Measurements from ENCODE around the gene CNTN5.

Gene CNTN5

DNA sequence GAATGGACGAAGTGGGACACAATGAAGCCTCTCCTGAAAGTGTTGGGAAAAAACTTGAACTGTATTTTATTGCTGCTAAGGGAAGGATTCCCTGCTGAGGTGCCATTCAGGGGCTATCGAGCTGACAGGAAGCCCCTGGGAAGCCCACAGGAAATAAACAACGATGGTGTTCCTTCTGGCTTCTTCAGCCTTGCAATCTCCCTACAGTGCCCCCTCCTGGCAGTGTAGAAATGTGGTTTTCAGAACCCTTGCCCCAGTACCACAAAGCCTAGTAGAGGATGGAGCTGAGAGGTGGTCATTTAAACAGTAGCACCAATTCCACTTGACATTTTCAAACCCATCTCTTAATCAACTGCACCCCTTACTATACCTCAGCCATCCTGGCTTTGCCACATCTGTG, 989.6 kb downstream of the CNTN5 start:
- ATAC-seq: no peak
- TF ChIP-seq PPARA (CRISPR knock-in tag; IDR thresholded peaks at IDR 0.05; ENCODE audit: borderline replicate concordance): no peak
- TF ChIP-seq ISL1 (CRISPR knock-in tag; IDR thresholded peaks at IDR 0.05): no peak
- TF ChIP-seq BACH2 (CRISPR knock-in tag; IDR thresholded peaks at IDR 0.05; ENCODE audit: borderline replicate concordance): no peak
- no peak for TF ChIP-seq ESRRG (CRISPR knock-in tag; IDR thresholded peaks at IDR 0.05)
- no peak for TF ChIP-seq ZC3H10 (CRISPR knock-in tag; IDR thresholded peaks at IDR 0.05)
- TF ChIP-seq ZNF70 (CRISPR knock-in tag; IDR thresholded peaks at IDR 0.05): no peak
- TF ChIP-seq ZFP30 (CRISPR knock-in tag; IDR thresholded peaks at IDR 0.05): no peak
- TF ChIP-seq ARNTL (CRISPR knock-in tag; IDR thresholded peaks at IDR 0.05; ENCODE audit: borderline replicate concordance, low read depth): no peak
- no peak for TF ChIP-seq ZNF8 (CRISPR knock-in tag; IDR thresholded peaks at IDR 0.05)
- TF ChIP-seq ZNF565 (CRISPR knock-in tag; conservative IDR thresholded peaks at IDR 0.05; ENCODE audit: low read depth): no peak
- no peak for TF ChIP-seq TOX (CRISPR knock-in tag; IDR thresholded peaks at IDR 0.05; ENCODE audit: borderline replicate concordance)
- TF ChIP-seq, protein P1, sequence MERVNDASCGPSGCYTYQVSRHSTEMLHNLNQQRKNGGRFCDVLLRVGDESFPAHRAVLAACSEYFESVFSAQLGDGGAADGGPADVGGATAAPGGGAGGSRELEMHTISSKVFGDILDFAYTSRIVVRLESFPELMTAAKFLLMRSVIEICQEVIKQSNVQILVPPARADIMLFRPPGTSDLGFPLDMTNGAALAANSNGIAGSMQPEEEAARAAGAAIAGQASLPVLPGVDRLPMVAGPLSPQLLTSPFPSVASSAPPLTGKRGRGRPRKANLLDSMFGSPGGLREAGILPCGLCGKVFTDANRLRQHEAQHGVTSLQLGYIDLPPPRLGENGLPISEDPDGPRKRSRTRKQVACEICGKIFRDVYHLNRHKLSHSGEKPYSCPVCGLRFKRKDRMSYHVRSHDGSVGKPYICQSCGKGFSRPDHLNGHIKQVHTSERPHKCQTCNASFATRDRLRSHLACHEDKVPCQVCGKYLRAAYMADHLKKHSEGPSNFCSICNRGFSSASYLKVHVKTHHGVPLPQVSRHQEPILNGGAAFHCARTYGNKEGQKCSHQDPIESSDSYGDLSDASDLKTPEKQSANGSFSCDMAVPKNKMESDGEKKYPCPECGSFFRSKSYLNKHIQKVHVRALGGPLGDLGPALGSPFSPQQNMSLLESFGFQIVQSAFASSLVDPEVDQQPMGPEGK (CRISPR knock-in tag; IDR thresholded peaks at IDR 0.05; ENCODE audit: borderline replicate concordance): no peak
- no peak for TF ChIP-seq ZFP3 (CRISPR knock-in tag; IDR thresholded peaks at IDR 0.05)

- TF ChIP-seq ZNF565 (CRISPR knock-in tag; conservative IDR thresholded peaks at IDR 0.05; ENCODE audit: low read depth): no peak
- TF ChIP-seq ARNTL (CRISPR knock-in tag; IDR thresholded peaks at IDR 0.05; ENCODE audit: borderline replicate concordance, low read depth): no peak
- TF ChIP-seq ZNF70 (CRISPR knock-in tag; IDR thresholded peaks at IDR 0.05): no peak
- no peak for TF ChIP-seq ESRRG (CRISPR knock-in tag; IDR thresholded peaks at IDR 0.05)
- no peak for TF ChIP-seq ZFP3 (CRISPR knock-in tag; IDR thresholded peaks at IDR 0.05)
- TF ChIP-seq ISL1 (CRISPR knock-in tag; IDR thresholded peaks at IDR 0.05): no peak
- no peak for TF ChIP-seq GLIS3 (CRISPR knock-in tag; IDR thresholded peaks at IDR 0.05)
- TF ChIP-seq BACH2 (CRISPR knock-in tag; IDR thresholded peaks at IDR 0.05; ENCODE audit: borderline replicate concordance): no peak
- TF ChIP-seq, protein P1 (CRISPR knock-in tag; IDR thresholded peaks at IDR 0.05; ENCODE audit: borderline replicate concordance): no peak
- no peak for TF ChIP-seq PPARA (CRISPR knock-in tag; IDR thresholded peaks at IDR 0.05; ENCODE audit: borderline replicate concordance)
- no peak for TF ChIP-seq SNAI2 (CRISPR knock-in tag; IDR thresholded peaks at IDR 0.05)
- no peak for TF ChIP-seq CSDC2 (CRISPR knock-in tag; IDR thresholded peaks at IDR 0.05)
- TF ChIP-seq TOX (CRISPR knock-in tag; IDR thresholded peaks at IDR 0.05; ENCODE audit: borderline replicate concordance): no peak
- TF ChIP-seq, protein P2, sequence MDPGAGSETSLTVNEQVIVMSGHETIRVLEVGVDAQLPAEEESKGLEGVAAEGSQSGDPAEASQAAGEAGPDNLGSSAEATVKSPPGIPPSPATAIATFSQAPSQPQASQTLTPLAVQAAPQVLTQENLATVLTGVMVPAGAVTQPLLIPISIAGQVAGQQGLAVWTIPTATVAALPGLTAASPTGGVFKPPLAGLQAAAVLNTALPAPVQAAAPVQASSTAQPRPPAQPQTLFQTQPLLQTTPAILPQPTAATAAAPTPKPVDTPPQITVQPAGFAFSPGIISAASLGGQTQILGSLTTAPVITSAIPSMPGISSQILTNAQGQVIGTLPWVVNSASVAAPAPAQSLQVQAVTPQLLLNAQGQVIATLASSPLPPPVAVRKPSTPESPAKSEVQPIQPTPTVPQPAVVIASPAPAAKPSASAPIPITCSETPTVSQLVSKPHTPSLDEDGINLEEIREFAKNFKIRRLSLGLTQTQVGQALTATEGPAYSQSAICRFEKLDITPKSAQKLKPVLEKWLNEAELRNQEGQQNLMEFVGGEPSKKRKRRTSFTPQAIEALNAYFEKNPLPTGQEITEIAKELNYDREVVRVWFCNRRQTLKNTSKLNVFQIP (CRISPR knock-in tag; IDR thresholded peaks at IDR 0.05; ENCODE audit: borderline replicate concordance, low read depth): no peak
- TF ChIP-seq OSR1 (CRISPR knock-in tag; IDR thresholded peaks at IDR 0.05): no peak
- TF ChIP-seq CREB5 (CRISPR knock-in tag; IDR thresholded peaks at IDR 0.05; ENCODE audit: low read depth): no peak
- TF ChIP-seq ZC3H10 (CRISPR knock-in tag; IDR thresholded peaks at IDR 0.05): no peak
- ATAC-seq: no peak
These were observed 990.9 kb downstream of the CNTN5 start for GRCh38 chr11:100011697-100012096.

GRCh38 chr11:100013011-100013410, 992.3 kb downstream of the CNTN5 start:
- ATAC-seq: no peak
- TF ChIP-seq CSDC2 (CRISPR knock-in tag; IDR thresholded peaks at IDR 0.05): no peak
- no peak for TF ChIP-seq ZNF8 (CRISPR knock-in tag; IDR thresholded peaks at IDR 0.05)
- TF ChIP-seq RARB (CRISPR knock-in tag; IDR thresholded peaks at IDR 0.05): no peak
- no peak for TF ChIP-seq ARNTL (CRISPR knock-in tag; IDR thresholded peaks at IDR 0.05; ENCODE audit: borderline replicate concordance, low read depth)
- TF ChIP-seq CREB5 (CRISPR knock-in tag; IDR thresholded peaks at IDR 0.05; ENCODE audit: low read depth): no peak
- TF ChIP-seq SNAI2 (CRISPR knock-in tag; IDR thresholded peaks at IDR 0.05): no peak
- no peak for TF ChIP-seq TOX (CRISPR knock-in tag; IDR thresholded peaks at IDR 0.05; ENCODE audit: borderline replicate concordance)
- TF ChIP-seq, protein P2 (CRISPR knock-in tag; IDR thresholded peaks at IDR 0.05; ENCODE audit: borderline replicate concordance, low read depth): no peak
- TF ChIP-seq OSR1 (CRISPR knock-in tag; IDR thresholded peaks at IDR 0.05): no peak
- TF ChIP-seq ZNF565 (CRISPR knock-in tag; conservative IDR thresholded peaks at IDR 0.05; ENCODE audit: low read depth): no peak
- TF ChIP-seq, protein P1 (CRISPR knock-in tag; IDR thresholded peaks at IDR 0.05; ENCODE audit: borderline replicate concordance): no peak
- no peak for TF ChIP-seq ISL1 (CRISPR knock-in tag; IDR thresholded peaks at IDR 0.05)
- no peak for TF ChIP-seq ZNF70 (CRISPR knock-in tag; IDR thresholded peaks at IDR 0.05)
- no peak for TF ChIP-seq ESRRG (CRISPR knock-in tag; IDR thresholded peaks at IDR 0.05)
- TF ChIP-seq ZFP3 (CRISPR knock-in tag; IDR thresholded peaks at IDR 0.05): no peak

All from SK-N-SH treated with all-trans-retinoic acid at 6 μM for 48 hours (cell line).